Measurements from ENCODE around the gene OR6A2.

DNA sequence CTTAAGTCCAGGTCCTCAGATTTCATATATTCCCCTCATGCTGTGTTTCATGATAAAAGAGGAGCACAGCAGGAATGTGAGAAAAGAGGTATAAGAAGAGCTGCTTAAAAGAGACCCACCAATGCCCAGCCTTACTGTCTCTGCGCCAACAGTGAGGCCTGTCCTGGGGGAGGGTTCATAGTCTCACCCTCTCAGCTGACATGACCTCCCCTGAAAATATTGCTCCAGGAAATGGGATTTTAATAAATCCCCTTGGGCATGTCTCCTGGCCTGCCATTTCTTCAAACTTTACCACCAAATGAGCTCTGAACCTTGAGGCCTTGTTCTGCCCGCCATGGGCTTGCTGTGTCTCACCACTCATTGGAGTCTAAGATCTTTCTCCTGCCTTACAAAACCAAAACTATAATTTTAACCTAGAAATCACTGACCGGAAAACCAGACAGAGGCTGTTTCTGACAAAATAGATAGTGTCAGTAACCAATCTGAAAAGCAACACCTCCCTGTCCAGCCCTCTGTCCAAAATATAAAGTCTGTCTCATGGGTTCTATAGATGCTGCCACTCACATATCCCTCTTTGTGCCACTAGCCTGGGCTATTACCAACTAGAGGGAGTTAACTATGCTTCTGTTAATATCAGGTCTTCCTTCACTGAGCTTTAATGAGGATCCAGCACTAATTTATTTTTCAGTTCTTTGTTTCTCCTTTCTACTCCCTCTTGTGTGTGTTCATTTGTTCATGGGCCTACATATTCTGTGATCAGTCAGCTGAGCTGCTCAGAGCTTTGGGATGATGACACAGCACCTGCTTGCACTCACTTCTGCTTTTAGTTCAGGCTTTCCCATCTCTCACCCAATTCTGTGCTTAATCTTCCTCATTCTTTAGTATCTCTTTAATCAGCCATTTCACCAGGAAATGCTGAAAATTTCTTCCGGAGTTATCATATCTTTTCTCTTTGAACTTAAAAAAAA is 27.3 kb downstream of the OR6A2 start, which contains the start of gene OR2AG2:
- TF ChIP-seq POLR2A (IDR thresholded peaks at IDR 0.05; ENCODE audit: low read length) (no peak), GATA1 (IDR thresholded peaks at IDR 0.05; ENCODE audit: low read depth, low read length) (no peak)

Data from erythroblast (primary cell).